DMS 273 (cell line): Measurements from ENCODE around the gene FAM20A.
A peak's percentile ranks its signal among the peaks of the same experiment; 100 is the strongest.
"Not testable (repeated sequence)": the region's sequence is repeated elsewhere in the genome, so short reads cannot be mapped to it uniquely, and the experiment has no call there.

Experiments
- DNase-seq: peaks from one replicate; lab custom pipeline; 2025; ENCODE audit not compliant: unreplicated experiment; lab: John Stamatoyannopoulos, UW

FAM20A gene

DNA sequence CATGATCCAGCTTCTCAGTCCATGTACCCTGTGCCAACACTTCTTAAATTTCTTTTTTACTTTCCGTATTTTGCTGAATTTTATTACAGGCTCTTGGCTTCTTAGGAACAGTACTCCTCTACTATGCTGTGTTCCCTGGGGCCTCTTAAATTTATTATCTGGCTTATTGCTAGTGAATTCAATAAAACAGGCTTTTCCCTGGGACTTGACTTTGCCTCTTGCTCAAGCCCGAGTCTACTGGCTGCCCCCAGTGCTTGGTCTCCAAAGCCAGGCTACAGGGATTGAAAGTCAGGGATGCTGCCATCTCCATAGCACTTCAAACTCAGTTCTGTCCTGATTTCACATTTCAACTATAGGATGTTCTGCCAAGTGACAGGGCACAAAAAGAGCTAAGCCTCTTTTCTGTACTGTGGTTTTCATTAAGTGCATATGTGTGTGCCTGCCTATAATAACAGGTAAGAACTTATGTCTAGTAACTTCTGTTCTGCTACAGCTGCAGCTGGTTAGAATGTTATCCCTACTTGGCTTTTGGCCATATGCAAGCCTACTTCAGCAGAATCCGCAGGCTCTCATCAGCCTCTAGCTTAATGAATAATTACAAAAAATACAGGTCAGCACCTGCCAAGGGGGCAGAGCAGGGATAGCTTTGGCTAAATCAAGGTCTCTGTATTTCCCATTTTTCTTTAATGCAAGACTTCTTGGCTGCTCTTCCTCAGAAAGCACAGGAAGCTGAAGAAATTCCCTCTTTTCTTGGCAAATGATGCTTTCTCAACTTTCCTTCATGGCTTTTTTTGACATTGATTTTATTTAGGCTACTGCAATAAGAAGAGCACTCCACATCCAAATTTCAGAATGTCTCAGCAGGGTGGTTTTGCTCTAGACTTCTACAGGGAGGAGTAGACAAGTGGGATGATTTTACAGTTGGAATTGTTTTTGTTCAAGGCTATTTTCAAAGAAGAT is 8.2 kb downstream of the FAM20A start:
- DNase-seq: peak; percentile 85

GRCh38 chr17:68592009-68592408 is 9.2 kb downstream of the FAM20A start:
- DNase-seq: no peak

DNA sequence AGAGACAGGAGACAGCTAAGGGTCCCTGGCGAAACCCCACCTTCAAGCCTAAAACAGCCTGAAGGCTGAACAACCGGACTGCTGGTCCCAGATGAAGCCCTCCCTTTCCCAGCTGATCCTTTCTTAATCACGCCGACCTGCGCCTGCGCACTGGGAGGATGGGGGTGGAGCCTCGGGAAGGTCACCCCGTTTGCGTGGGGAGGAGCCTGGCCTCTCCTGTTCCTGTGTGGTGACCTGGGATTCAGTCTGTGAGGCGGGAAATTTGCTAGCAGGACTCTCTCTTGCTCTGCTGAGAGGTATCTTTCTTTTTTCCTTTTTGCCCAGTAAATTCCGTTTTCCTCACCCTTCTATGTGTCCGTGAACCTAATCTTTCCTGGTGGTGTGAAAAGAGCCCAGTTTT is 9.6 kb downstream of the FAM20A start:
- no peak for DNase-seq

DNA sequence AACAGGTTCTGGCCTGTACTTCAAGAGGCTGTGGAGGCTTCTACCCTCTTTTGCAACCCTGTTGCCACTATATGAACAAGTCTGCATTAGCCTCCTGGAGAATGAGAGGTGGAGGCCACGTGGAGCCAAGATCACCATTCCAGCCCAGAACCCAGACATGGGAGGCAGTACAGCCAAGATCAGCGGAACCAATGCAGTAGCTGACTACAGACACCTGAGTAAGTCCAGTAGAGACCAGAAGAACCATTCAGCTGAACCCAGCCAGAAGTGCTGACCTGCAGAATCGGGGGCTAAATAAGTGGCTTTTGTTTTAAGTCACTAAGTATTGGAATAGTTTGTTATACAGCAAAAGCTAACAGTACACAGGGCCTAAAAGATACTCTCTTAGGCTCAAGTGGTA is 12.1 kb downstream of the FAM20A start:
- DNase-seq: no peak

- DNase-seq: no peak
These were observed 12.8 kb downstream of the FAM20A start for GRCh38 chr17:68588362-68588761.

- no peak for DNase-seq
These were observed 13.3 kb downstream of the FAM20A start for GRCh38 chr17:68587847-68588246.

GRCh38 chr17:68587026-68587425 is 14.1 kb downstream of the FAM20A start:
- DNase-seq: no peak

GRCh38 chr17:68585643-68586042 is 15.5 kb downstream of the FAM20A start:
- DNase-seq: no peak

DNA sequence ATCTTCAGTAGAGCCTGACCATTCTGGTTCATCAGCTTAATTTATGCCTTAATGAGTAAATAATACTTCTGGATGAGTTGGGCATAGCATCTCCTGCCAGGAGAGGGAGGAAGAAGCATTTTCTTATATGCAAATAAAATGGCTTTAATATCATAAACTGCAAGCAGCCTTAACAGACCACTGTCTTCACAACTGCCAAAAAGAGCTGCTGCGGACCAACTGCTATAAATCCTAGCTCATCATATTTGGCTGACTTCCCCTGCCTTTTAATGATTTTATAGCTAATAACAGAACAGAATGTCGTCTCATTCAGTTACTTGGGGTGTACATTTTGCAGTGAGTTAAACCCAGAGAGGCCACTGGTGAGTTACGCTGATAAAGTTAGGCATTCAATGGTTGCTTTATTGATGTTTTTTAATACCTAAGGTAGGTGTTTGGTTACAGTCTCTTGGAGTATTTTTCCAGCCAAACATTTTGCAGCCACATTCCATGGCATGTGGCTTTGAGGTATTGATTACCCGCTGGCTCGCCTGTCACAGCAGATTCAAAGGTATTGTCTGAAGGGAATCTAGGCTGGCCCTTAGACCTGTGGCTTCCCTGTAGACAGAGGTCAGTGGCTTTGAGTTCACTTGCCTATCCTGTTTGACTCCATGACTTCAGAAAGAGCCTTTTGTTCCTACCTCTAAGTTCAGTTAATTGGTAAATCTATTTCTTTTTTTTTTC is 16.4 kb downstream of the FAM20A start:
- no peak for DNase-seq

DNA sequence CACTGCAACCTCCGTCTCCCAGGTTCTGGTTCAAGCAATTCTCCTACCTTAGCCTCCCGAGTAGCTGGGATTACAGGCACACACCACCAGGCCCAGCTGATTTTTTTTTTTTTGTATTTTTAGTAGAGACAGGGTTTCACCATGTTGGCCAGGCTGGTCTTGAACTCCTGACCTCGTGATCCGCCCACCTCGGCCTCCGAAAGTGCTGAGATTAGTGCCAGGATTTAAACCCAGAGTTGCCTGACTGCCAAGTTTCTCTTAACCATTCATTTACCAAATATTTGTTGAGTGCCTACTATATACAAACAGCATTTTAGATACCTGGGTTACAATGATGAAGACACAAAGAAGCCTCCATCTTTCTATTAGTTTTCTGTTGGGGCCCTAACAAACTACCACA is 18.3 kb downstream of the FAM20A start:
- DNase-seq: not testable (repeated sequence)

- DNase-seq: no peak
These were observed 19.1 kb downstream of the FAM20A start for GRCh38 chr17:68581863-68582645.

GRCh38 chr17:68580236-68580770 is 20.9 kb downstream of the FAM20A start:
- DNase-seq: no peak

DNA sequence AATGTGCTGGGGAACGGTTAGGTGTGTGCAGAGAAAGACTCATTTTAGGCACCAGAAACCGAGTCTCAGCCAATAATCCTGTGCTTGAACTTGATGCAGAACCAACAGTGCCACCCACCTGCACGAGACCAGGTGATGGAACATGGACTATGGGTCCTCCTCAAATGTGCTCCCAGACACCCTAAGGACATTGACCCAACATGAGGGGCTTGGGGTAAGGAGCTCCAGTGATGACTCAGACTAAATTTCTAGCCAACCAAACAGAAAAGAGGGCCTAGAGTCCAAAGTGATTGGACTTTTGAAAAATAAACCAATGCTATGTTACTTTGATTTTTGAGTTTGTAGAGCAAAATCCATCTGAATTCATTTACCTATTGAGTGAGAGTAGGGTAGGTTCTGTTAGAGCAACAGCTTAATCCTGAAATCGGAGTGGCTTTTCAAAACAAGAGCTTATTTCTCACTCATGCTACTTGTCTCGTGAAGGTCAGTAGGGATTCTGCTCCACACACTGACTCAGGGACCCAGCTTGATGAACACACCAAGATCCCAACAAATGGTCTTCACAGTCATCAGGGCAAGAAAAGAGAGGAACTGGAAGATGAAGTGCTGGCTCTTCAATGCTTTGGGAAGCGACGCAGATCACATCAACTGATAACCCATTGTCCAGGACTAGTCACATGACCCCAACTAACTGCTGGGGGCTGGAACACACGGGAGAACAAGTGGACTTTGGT is 21.8 kb downstream of the FAM20A start:
- no peak for DNase-seq

- DNase-seq: no peak
These were observed 22.9 kb downstream of the FAM20A start for GRCh38 chr17:68578236-68578635.

DNA sequence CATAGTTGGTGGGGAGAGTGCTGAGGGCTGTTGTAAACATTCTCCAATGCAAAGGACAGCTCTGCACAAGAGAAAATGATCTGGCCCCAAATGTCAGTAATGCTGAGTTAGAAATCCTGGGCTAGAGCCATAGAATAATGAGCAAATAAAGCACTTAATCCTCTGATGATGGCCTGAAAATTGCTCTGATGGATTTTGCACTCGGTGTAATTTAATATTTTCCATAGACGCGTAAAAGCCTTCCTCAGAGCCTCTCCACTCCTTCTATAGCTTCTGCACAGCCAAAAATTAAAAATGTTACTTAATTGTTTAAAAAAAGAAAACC is 23.7 kb downstream of the FAM20A start:
- DNase-seq: no peak

DNA sequence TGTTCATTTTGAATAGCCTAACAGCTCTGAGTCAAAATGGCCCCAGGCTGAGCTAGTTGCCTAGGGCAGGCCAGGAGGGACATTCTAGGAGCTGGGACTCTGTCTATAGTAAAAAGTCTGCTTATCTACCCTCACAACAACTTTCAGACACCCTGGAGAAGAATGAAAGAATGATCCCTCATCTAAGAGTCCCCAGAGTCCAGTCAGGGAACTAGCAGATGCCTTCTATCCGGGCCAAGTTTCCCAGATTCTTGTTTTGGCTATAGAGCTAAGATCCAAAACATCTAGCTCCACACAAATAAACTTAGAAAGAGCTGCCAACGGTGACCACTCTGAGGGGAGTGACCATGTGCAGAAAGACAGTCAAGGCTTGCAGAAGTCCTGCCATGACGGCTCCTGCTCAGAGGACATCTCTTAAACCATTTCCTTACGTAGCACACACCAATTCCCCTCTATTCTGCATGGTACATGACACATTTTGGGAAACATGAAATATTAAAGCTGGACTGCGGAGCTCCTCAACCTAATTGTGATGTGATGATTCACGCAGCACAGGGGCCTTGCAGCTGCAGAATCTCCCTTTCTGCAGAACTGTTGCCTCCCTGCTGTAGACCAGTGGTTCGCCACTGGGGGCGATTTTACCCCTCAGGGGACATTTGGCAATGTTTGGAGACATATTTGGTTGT is 24.2 kb downstream of the FAM20A start:
- peak; percentile 26 for DNase-seq

GRCh38 chr17:68576137-68576536 is 25.0 kb downstream of the FAM20A start:
- peak; percentile 32 for DNase-seq

DNA sequence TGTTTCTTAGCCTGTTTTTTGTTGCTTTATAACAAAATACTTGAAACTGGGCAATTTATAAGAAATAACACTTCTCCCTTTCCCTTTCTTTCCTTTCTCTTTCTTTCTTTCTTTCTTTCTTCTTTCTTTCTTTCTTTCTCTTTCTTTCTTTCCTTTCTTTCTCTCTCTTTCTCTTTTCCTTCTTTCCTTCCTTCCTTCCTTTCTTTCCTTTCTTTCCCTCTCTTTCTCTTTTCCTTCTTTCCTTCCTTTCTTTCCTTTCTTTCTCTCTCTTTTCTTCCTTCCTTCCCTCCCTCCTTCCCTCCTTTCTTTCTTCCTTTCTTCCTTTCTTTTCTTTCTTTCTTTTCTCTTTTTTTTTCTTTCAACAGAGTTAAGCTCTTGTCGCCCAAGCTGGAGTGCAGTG is 27.8 kb downstream of the FAM20A start:
- DNase-seq: no peak

DNA sequence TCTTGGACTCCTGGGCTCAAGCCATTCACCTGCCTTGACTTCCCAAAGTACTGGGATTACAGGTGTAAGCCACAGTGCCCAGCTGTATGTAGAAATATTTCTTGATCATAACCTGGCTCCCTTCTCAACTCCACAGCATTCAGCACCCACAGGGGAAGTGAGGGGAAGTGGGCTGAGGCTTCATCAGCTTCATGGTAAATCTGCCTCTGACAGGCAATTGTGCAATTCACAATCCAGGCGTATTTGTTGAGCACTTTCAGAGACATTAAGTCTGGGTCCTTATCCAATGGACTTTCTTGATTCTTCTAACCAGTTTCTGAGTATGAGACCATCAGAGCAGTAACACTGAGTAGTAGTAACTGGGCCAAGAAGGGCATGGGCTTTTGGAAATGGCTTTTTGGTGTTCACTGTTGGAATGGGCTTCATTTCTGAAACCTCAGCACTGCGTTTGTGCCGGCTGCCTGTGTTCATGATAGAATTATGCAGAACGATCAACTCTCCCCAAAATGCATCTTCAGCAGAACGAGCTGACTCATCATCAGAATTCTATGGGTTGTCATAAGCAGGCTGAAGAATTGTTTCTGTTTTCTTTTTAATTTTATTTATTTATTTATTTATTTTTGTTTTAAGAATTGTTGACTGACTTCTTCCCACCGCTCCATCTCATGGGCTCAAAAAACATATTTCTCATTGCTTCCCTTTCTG is 28.9 kb downstream of the FAM20A start:
- DNase-seq: no peak
